Midbrain (tissue), 1 donor: ENCODE results near the gene ISCA1.

ENCODE experiments used
- DNase-seq: peaks from one replicate; lab custom pipeline; 2025; lab: John Stamatoyannopoulos, UW

Gene ISCA1

GRCh38 chr9:86285261-86285660 lies 2.9 kb upstream of the ISCA1 start:
- no peak for DNase-seq

GRCh38 chr9:86282979-86283535 lies 719 bp upstream of the ISCA1 start:
- peak; percentile 56 for DNase-seq

DNA sequence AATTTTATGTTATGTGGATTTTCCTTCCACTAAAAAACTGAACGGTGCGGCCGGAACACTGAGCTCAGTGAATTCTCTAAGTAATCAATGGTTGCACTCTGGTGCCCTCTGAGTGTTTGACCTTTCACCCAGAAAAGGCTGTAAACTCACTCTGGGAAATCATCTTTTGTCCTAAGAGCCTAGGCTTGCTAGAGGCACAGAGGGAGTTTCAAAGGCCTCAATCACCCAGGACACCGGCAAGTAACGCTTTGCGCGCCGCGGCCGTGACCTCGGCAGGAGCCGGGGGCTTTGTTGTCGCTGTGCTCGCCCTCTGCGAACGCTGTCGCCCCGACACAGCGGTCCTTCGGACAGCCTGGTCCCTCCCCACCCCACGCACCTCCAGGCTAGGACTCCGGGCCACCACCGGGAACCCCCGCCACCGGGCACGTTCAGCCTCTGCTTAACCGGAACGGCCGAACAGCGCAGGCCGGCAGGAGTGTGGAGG lies 703 bp downstream of the ISCA1 start:
- DNase-seq = peak; percentile 46

- no peak for DNase-seq
Measured at GRCh38 chr9:86280580-86280979, 1.8 kb downstream of the ISCA1 start.

DNA sequence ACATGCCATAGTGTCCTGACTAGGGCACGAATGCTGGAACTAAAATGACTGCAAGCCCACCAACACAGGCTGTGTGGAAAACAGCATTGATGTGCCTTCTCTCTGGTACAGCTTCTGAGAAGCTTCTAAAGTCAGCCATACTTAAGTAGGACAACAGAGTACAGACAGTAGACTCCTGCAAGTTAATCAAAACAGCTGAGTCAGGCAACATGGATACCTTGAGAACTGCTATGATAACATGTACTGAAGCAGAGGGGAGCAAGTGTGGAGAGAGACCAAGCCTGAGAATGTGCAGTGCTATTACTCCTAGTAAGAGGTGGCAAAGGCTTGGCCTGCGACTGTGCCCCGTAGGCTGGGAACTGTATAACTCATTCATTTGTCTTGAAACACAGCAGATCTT lies 2.5 kb downstream of the ISCA1 start:
- no peak for DNase-seq

- no peak for DNase-seq
Measured at GRCh38 chr9:86277072-86277471, 5.3 kb downstream of the ISCA1 start.

- no peak for DNase-seq
Measured at GRCh38 chr9:86275962-86276361, 6.4 kb downstream of the ISCA1 start.

DNA sequence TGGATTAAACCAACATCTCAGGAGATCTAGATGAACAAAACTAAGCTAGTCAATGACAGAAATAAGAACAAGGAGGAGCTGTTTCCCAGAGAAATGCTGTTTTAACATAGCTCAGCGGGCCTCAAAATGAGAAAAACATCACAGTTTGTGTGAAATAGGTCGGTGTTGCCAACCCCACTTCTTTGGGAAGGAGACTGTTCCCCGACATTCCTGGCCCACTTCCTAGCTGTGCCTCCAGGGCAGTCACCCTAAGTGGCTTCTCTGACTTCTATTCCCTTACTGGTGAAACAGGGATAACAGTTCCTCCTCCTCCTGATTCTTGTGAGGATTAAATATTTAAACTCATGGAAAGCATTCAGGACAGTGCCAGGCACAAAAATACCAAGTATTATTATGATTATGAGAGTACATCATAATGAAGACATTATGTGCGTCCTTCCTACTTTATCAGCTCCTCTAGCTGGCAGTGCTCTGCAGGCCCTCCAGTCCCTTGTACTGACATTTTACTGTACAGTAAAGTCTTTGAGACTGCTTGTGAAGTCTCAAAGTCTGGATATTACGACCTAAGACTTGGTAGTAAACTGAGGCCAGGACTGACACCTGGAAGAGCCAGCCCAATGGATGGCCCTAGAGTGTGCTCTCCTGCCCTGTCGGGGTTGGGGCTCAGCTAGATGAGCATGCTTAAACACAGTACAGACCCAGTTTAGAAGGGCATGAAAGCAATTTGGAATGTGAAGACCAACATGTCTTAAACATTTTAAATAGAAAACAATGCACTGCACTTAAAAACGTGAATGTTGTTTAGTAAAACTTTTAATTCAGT lies 7.3 kb downstream of the ISCA1 start:
- no peak for DNase-seq

GRCh38 chr9:86272221-86272620 lies 10.1 kb downstream of the ISCA1 start:
- DNase-seq = no peak

GRCh38 chr9:86263876-86264275 lies 18.5 kb downstream of the ISCA1 start:
- no peak for DNase-seq

DNA sequence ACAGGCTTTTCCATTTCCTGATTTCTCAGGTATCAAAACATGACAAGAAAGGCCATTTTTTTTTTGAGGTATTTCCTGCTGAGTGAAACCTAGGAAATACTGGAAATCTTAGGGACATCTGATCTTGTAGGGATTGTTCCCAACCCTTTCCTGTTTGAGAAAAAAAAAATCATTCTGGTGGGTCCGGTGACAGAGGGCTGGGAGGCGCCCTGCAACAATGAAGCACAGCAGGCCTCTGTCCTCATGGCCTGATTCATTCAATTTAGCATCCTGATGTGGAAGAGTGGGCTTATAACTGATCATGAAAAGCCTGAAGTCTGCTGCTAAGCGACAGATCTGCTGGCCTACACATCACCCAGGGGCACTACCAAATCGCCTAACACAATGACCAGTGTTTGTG lies 19.8 kb downstream of the ISCA1 start:
- no peak for DNase-seq

DNA sequence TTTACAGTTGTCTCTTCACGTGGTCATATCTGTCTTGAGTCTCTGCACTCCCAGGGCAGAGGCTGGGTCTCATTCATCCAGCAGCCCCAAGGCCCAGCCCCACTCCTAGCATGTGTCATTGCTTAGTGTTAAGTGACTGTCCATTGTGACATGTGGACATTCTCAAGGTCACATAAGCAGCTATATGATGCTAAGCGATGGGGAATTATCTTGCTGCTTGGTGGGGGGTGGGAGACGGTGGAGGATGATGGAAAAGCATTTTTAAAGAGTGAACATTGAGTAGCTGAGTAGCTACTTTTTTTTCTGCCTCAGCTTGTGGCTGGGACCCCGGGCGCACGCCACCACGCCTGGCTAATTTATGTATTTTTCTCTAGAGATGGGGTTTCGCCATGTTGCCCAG lies 22.8 kb downstream of the ISCA1 start, which contains the start of gene C9orf153:
Gene C9orf153 (minus strand): TSS at position 101 of the 400 bp plus-strand sequence. CDS start 30,054 bp downstream, outside the sequence.
- DNase-seq = no peak

GRCh38 chr9:86257391-86257790 lies 24.9 kb downstream of the ISCA1 start:
- DNase-seq = no peak

DNA sequence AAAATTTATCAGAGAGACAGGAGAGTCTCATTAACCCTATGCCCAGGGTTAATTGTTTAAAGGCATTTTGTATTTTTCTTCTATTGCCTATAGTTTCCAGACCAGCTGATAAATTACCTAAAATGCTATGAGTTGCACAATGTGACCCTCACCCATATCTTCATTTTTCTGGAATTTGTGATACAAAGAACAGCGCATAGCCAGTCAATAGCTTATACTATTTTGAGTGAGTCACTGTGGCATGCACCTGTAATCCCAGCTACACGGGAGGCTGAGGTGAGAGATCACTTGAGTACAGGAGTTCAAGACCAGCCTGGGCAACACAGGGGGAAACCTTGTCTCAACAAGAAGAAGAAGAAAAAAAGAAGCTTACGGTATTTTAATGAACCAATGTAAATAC lies 25.7 kb downstream of the ISCA1 start:
- no peak for DNase-seq

- DNase-seq = no peak
Measured at GRCh38 chr9:86253577-86253976, 28.8 kb downstream of the ISCA1 start.

DNA sequence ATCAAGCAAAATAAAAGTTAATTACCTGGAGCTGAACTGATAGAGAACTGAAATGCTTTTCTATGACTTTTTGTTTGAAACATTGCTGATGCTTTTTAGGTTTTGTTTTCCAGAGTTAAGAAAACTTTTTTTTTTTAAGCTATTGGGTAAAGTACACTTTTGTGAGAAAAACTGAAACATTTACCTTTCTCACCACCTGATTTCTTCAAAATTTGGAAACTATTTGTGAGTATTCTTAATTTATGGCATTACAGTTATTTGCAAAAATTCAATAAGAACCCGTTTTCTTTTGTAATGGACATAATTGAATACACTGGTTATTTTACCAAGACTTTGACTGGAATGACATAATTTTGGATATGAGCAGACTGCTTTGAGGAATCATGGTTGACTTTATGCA lies 29.5 kb downstream of the ISCA1 start:
- DNase-seq = no peak

- no peak for DNase-seq
Measured at GRCh38 chr9:86250123-86250522, 32.2 kb downstream of the ISCA1 start.

GRCh38 chr9:86248746-86249145 lies 33.6 kb downstream of the ISCA1 start:
- DNase-seq = no peak

DNA sequence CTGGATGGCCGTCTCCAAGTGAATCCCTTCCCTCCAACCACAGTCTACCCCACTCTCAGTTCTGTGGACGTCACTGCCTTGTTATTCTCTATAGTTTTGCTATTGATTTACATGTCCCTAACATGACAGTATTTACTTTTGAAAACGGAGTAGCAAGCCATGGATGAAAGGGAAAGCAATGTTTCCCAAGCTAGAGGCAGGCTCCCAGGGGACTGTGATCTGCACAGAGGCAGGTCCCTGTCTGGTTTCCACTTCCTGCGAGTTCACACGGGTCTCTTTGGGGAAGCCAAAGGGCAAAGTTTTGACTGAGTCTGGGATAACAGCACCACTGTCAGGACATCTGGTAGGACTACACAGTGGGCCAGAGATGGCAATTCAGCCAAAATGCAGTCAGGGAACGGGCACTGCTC lies 35.6 kb downstream of the ISCA1 start:
- no peak for DNase-seq

GRCh38 chr9:86242071-86242470 lies 40.3 kb downstream of the ISCA1 start:
- no peak for DNase-seq

- no peak for DNase-seq
Measured at GRCh38 chr9:86241216-86241615, 41.1 kb downstream of the ISCA1 start.

GRCh38 chr9:86238861-86239770 lies 43.2 kb downstream of the ISCA1 start:
- no peak for DNase-seq
